NCI-H187 treated with DMSO at 0.1 percent for 48 hours (cell line): ENCODE measurements around the gene CLSTN2.

Experiments
- DNase-seq: peaks from one replicate; lab custom pipeline; 2025; lab: John Stamatoyannopoulos, UW

Gene CLSTN2

DNA sequence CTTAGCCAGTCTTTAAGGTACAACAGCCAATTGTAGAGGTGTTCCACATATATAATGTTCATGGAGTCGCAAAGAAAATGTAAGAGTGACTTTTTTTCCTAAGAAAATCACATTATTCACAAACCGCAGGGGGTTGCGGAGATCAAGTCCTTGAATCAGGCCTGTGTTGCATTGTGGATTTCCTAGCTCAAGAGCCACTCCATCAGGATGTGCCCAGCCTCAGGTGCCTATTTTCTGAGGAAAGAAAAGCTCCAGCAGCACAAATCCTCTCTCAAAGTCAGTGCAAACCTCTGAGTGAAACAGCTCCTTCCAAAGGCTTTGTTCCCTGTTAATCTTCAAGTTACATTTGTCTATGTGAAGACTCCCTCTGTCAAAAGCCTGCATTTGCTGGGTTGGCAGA, 349.4 kb downstream of the CLSTN2 start:
- DNase-seq = no peak

DNA sequence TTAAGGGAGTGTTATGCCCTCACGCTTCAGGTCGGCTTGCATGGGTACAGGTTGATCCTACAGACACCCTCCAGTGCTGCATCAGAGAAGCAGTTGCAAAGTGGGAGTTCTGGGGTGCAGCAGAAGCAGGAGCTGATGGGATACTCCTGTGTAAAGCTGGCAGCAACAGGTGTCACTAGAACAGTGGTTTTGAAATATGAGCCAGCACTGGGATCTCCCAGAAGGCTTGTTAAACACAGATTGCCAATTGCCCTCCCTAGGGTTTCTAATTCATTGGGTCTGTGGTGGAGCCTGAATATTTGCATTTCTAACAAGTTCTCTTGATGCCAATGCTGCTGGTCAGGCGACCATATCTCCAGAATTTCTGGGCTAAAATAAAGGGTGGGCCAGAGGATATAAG, 350.4 kb downstream of the CLSTN2 start:
- peak; percentile 23 for DNase-seq

DNA sequence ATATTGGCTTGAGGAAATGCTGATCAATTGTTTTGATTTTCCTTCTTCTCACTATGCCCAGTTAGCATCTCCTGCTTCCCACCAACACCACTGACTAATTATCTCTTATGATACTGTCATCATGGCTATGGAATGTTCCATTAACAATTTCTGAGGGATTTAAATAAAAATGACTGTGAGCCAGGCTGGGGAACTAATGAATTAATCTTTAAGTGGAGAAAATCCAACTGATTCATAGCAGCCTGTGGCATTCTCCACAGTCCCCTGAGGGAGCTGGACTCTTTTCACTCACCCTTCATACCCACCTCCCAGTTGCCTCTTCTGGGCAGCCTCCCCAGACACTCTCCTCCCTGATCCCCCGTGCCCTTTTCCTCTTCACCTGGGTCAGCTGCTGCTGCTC, 353.6 kb downstream of the CLSTN2 start:
- DNase-seq = no peak

DNA sequence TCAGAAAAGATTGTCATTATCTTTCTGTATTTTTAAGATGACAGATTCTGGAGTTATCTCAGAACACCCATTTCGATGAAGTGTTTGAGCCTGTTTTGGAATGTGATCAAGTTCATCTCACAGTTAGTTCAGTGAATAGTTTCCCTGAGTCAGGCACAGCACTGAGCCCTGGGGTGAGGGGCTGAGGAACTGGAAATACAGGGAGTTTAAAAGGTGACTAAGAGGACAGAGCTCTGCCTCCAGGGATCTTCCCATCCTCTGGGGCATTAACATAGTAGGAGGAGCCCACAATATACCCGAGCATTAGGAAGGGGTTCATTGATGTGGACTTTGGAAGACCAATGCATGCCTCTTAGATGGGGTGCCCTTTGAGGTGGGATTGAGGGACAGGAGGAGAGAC, 355.1 kb downstream of the CLSTN2 start:
- DNase-seq = no peak

DNA sequence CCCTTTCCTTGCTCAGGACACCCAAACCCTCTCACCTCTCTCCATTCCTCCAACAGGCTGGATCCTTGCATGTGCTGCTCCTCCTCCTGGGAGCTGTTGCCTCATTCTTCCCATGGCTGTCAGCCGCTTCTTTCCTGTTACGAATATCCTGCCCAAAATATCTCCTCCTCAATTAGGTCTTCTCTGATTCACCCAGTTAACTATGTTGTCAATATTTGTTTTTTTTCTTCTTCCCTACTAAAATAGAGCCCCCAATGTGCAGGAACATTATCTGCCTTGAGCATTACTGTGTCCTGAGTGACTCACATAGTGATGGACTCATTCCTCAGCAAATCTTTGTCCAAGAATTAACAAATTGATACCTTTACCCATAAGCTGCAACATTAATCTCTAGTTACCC, 357.2 kb downstream of the CLSTN2 start:
- no peak for DNase-seq

DNA sequence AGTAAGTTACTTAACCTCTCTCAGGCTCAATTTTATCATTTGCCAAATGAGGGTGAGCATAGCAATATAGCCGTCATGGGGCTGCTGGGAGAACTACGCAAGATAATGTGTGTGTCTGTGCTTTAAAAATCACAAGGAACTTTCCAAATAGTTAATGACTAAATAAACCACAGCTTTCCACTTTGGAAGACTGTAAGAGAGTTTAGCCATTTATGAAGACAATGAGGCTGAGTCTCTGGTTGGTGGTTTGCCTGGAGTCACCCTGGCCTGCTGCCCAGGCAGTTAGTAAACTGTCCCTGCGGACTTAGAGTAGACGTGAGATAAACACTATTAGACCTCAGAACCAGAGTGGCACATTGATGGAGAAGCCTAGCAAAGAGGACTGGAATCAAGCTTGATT, 357.7 kb downstream of the CLSTN2 start:
- DNase-seq = no peak

DNA sequence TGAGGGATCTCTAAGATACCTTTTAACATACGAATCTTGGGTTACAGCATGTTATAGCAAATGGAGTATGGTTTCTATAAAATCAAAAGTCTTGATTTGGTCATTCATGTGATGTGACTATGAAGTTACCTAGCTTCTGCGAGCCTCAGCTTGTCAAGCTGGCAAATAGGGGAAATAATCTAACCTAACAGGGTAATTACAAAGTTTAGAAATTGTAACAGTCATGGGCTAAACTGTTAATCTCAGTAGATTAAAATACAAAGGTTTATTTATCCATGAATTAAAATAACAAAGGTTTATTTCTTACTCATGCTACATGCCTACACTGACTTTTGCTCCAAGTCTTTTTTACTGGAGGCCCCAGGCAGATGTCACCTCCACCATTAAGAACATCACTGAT, 359.1 kb downstream of the CLSTN2 start:
- DNase-seq = no peak

DNA sequence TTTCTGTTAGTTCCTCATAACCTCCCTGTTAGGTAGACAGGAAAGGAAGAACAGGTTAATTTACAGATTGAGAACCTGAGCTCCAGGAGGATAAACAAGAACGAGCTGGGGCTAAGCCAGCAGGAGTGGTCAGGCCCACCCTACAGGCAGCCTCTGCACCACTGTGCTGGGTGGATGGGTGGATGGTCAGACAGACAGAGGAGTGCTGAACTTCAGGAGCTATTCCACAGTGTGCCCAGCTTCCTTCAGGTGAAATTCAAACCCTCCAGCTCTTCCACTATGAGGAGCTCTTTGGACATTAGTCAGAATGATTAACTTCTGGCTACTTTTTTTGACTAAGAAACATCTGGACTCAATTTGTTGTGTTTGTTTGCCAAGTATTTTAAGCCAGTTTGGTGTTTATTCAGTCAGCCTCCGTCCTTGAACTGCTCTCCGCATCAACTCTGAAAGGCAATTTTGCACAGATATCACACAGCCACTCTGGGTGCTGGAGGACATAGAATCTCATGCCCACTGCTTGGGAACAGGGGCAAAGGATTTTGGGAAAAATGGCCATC, 361.9 kb downstream of the CLSTN2 start:
- no peak for DNase-seq

DNA sequence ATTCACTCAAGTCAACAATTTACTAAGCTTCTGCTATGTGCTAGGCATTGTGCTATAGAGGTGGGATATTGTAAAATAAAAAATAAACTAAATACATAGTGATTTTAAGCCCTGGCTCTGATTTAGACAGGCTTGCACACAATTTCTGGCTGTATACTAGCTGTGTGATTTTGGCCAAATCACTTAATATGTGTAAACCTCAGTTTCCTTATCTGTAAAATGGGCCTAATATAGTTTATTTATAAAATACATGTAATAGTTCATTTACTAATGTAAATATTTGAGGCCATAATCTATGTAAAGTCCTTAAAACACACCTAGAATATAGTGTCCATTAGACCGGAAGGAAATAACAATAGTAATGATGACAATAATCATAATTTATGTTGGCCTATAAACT, 363.1 kb downstream of the CLSTN2 start:
- no peak for DNase-seq

DNA sequence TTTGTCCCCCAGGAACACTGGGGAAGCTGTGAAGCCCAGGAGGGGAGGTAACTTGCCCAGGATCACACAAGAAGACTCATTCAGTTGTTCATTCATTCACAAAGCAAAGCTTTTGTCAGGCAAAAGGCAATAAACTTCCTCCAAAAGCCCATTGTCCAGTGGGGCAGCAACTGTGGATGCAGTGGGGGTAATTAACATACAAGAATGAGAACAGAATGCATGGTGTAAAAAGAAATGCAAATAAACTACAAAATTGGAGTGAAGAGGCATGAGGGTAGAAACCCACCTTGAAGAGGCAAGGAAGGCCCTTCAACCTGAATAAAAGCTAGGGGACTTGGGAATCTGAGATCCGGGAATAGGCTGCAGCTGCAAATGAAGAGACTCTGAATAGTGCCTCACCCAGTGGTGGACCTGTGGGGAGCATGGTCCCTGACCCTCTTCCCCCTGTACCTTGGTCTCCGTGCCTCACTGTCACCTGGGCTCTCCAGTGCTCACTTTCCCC, 363.6 kb downstream of the CLSTN2 start:
- DNase-seq = no peak

DNA sequence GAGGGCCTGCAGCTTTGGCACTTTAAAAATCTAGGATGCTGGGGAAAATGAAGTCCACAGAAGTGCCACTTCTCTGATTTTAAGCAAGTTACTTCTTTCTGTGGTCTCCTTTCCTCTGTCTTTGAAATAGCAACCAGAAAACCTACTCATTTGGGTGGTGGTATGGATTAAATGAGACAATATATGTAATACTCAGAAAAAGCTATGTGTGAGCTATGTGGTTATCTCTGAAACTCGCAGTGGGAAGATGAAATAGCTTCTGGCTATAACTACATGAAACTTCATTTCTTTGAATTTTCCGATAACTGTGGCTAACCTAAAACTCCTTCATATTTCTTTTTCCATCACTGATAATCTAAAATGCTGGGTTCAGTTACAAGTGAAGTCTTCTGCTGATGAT, 368.9 kb downstream of the CLSTN2 start:
- no peak for DNase-seq

DNA sequence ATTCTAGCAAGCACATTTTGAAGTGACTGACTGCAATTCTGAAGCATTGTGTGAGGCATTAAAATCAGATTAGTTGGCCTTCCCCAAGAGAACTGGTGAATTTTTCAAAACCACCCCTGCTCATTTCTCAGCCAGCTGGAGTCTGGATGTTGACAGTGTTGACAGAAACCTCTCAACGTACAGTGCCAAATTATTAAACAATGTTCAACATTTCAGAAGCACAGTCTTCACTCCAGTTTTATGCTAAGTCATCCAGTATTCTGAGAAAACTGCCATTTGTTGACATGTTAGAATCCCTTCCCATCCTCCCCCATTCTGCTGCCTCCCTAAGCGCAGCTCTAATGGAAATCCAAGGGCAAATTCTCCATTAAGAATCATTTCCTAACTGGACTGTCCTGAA, 373.6 kb downstream of the CLSTN2 start:
- DNase-seq = no peak

DNA sequence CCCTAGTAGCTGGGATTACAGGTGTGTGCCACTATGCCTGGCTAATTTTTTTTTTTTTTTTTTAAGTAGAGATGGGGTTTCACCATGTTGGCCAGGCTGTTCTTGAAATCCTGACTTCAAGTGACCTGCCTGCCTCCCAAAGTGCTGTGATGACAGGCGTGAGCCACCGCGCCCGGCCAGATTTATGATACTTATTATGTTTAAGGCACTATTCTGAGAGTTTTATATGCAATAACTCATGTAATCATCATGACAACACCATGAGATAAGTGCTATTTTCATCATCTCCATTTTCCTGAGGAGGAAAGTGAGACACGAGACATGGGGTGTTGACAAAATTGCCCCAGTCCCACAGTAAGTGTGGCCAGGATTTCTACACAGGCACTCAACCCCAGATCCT, 376.4 kb downstream of the CLSTN2 start:
- no peak for DNase-seq

DNA sequence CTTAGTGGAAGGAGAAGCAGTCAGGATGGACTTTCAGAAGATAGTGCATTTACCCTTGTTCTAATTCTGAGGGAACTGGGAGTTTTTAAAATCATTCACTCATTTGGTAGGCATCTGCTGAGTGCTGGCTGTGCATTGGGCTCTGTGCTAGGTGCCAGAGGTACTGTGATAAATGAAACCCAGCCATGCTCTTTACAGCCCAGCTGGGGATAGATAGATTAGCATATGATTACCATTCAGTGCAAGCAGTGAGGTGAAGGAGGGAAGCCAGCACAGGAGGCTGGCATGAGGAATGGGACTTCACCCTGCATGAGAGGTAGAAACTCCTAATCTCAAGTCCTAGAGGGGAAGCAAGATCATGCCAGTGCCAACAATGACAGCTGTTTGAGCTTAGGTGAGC, 381.0 kb downstream of the CLSTN2 start:
- DNase-seq = no peak

DNA sequence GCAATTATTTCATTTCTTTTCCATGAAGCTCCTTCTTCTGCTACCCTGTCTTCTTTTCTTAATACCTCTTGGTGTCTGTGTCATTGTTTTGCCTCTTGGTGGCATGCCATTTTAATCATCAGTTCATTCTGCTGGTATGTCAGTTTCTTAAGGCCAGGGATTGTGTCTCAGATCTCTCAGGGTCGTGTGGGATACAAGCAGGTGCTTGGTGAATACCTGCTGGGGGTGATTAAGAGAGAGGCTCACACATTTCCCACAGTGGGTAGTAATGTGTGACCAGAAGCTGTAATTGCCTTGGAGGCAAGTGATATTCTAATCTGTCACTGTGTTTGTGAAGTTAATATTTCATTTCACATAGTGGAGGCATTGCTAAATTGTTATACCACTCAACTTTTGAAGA, 381.5 kb downstream of the CLSTN2 start:
- DNase-seq = no peak

DNA sequence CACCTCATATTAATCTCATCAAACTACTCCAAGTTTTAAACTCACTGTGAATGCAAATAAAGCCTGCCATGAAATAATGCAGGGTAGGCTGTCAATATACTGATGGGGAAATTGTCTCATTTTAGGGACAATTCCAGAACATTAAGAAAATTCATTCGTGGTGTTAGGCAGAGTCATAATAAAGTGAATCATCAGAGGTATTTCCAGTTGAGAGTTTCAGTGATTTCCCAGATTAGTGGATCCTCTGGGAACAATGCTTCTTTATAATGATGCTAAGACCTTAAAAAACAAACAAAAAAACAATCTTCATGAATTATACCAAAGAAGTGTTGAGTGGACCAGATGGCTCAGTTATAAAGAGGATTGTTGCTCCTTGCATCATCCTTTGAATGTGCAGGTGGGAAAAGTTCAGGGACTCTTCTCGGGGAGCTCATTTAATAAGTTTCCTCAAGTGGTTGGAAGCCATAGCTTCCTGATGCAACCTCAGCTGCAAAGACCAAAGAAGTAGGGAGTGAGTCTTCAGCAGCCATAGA, 381.9 kb downstream of the CLSTN2 start:
- DNase-seq = no peak

DNA sequence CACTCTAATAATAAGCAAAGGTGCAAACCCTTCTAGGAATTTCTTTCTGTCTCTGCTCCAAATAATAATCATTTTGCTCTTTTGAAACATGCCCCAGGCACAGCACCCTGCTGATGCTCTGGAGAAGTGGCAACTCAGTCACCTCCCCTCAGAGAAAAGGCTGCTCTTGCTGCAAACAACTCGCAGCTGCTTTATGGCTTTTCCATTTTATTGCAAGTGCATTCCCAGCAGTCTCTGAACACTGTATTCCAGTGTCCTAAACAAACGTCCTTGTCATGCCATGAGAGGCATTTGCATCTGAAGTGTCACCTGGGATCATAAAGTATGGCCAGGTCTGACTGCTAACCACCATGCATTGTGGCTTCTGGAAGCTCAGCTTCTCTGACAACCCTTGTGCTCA, 384.8 kb downstream of the CLSTN2 start:
- DNase-seq = peak; percentile 82

DNA sequence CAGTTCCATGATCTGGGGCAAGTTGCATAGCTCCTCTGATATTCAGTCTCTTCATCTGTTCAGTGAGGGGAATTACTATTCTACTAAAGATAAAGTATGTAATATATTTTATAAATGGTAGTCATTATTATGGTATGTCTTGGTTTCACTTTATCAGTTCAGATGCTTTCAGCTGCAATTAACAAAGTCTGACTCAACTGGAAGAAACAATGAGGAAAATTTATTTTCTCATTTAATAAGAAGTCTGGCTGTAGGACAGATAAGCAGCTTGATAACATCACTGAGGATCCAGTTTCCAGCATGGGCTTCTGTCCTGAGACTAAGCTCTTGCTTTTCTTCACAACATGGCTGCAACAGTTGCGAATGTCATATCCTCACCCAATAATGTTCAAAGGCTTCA, 388.6 kb downstream of the CLSTN2 start:
- no peak for DNase-seq

DNA sequence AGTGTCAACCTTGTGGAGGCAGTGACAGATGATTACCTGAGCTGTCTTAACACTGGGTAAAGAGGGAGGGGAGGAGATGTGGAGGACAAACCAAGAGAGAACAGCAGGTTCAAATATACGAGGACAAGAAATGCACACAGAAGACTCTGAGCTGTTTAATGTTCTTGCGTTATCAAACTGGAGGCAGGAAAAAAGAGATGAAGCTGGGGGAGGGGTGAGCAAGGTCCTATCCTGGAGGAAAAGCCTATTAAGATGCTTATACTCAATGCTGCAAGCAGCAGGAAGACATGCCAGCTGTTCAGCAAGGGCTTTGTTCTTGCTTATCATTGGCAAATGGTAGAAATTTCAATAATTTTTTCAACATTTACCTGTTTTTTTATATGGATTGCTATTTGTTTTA, 397.1 kb downstream of the CLSTN2 start:
- no peak for DNase-seq

DNA sequence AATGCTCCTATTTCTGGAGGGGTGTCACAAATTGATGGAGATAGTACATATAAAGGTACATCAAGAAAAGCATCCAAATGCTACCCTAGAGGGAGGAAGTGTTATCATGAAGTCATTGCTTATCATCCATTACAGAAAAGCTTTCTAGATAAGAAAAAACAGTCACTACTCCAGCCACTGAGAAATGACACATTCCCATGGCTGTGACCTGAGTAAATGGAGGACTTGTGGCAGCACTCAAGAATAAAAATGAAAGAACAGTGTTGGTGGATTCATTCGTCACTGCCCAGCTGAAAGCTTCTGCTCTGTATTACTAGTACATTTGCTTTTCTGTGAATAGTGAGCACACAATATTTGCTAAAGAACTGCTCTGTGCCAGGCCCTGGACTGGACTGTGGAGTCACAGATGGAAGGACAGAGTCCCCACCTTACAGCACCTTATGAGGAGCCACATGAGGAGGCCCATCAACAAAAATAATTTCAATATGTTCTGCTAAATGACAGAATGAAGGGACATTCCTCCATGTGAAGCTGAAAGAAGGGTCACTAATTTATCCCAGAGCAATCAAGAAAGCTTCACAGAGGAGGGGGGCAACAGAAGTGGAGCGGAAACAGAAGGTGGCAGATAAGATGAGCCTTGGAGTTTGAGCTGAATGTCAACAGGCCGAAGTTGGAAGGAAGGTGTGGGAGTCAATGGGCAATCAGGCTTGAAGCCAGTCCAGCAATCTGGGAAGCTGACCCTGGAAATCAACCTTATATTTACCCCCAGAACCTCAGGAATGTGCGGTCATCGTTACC, 399.3 kb downstream of the CLSTN2 start:
- DNase-seq = no peak

DNA sequence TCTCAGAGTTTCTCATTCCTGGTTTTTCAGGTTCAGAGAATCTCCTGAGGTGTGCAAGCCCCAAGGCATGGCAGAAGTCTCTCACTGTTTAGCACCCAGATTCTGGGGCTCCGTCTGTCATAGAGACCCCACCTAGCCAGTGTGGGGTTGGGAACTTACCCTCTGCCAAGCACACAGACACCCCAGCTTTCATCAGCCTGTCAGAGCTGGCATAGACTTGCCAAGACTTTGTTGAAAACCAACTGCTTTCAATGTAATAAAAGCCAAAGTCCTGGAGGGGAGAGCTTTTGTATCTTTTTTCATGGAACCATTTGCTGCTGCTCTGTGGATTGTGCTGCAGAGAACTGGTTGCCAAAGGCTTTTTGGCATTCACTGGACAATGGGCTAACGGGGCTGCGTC, 401.5 kb downstream of the CLSTN2 start:
- no peak for DNase-seq

DNA sequence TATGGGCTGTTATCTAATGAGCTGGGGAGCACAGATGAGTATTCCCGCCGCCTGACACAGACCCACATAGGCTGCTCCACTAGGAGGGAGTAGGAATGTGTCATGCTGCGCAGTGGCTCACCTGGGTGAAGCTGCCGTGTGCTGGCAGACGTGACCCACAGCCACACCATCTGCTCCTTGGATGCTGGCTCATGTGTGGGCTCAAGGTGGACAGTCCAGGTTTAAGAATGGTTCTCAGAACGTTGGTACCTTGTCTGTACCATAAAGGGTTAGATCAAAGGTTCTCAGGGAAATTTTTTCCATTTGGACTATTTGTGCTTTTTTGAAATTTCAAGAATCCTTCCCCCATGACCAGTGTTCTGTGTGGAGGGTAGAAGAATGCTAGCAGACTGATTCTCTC, 403.9 kb downstream of the CLSTN2 start:
- no peak for DNase-seq

DNA sequence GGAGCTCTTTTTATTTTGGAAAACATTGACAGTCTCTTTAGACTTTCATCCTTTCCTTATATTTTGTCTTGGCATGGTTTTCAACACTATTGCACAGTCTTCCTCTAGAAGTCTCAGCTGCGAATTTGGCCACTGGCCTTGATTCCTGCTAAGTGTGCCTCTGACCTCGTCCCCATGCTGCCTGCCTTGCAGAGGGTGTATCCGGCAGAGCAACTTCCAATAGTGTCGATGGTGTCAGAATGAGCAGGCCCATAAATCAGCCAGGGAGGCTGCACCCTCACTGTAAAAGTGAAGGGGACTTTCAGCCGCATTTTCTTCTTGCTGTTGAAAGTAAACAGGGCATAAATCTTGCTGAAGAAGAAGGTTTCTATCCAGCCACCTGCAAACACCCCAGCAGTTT, 406.2 kb downstream of the CLSTN2 start:
- DNase-seq = no peak
